OCI-LY7 (cell line): ENCODE measurements around the gene H2BW1.
"Not testable (repeated sequence)": the region's sequence is repeated elsewhere in the genome, so short reads cannot be mapped to it uniquely, and the experiment has no call there.

Source experiments
- EZH2phosphoT487 ChIP-seq: fragments of 200-600 bp; sonication (generic); IDR thresholded peaks from 2 replicates; pipeline ENCODE4 v1.6.1; 2018; ENCODE audit warnings: low read depth, borderline replicate concordance, mild to moderate bottlenecking, mixed run types, antibody characterized with exemption, low read length, moderate library complexity, mixed read lengths
- TF ChIP-seq, protein P1 (sequence below): fragments of 200-600 bp; sonication (generic); conservative IDR thresholded peaks from 2 replicates; pipeline ENCODE4 v1.5.1; 2014; ENCODE audit warnings: mild to moderate bottlenecking, antibody characterized with exemption, low read length, moderate library complexity, mixed read lengths

GRCh38 chrX:103962411-103963278 is 50.9 kb downstream of the H2BW1 start, which contains the start of gene TMSB15B:
- TF ChIP-seq, protein P1, sequence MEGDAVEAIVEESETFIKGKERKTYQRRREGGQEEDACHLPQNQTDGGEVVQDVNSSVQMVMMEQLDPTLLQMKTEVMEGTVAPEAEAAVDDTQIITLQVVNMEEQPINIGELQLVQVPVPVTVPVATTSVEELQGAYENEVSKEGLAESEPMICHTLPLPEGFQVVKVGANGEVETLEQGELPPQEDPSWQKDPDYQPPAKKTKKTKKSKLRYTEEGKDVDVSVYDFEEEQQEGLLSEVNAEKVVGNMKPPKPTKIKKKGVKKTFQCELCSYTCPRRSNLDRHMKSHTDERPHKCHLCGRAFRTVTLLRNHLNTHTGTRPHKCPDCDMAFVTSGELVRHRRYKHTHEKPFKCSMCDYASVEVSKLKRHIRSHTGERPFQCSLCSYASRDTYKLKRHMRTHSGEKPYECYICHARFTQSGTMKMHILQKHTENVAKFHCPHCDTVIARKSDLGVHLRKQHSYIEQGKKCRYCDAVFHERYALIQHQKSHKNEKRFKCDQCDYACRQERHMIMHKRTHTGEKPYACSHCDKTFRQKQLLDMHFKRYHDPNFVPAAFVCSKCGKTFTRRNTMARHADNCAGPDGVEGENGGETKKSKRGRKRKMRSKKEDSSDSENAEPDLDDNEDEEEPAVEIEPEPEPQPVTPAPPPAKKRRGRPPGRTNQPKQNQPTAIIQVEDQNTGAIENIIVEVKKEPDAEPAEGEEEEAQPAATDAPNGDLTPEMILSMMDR, result not testable (repeated sequence)
- not testable (repeated sequence) for TF ChIP-seq EZH2phosphoT487
